Upper lobe of right lung (tissue), 1 donor: Measurements from ENCODE around the gene MIPOL1. TPM values are rescaled to one million over a fixed set of nuclear protein-coding genes. Genes with fewer than 3 reads are reported as not detected.
"Not testable (repeated sequence)": the region's sequence is repeated elsewhere in the genome, so short reads cannot be mapped to it uniquely, and the experiment has no call there.

Experiments used
- ATAC-seq: fragments of 200-7000 bp; cut with Tn5 transposase; one replicate; pipeline ENCODE4 v1.9.1; 2020; ENCODE audit warnings: mild to moderate bottlenecking, moderate library complexity
- DNase-seq: peaks from one replicate; pipeline ENCODE4 v3.0.0-alpha.2; 2020
- H3K27ac ChIP-seq: fragments of 200-600 bp; one replicate; pipeline ENCODE4 v1.8.0; 2022
- H3K27me3 ChIP-seq: fragments of 200-600 bp; one replicate; pipeline ENCODE4 v1.8.0; 2022; ENCODE audit warnings: mild to moderate bottlenecking
- H3K36me3 ChIP-seq: fragments of 200-600 bp; one replicate; pipeline ENCODE4 v1.8.0; 2022
- H3K4me1 ChIP-seq: fragments of 200-600 bp; one replicate; pipeline ENCODE4 v1.8.0; 2022
- H3K4me3 ChIP-seq: fragments of 200-600 bp; one replicate; pipeline ENCODE4 v1.8.0; 2022; ENCODE audit warnings: mild to moderate bottlenecking
- H3K9me3 ChIP-seq: fragments of 200-600 bp; one replicate; pipeline ENCODE4 v1.8.0; 2022
- CTCF ChIP-seq: fragments of 200-600 bp; IDR thresholded peaks from one replicate; pipeline ENCODE4 v1.8.0; 2022; ENCODE audit warnings: antibody characterized with exemption
- intact Hi-C: fragments of 100-400 bp; cut with DNase I; formaldehyde crosslinking; loops from one replicate; pipeline ENCODE4 v1.11.0; 2022
- total RNA-seq: library from RNA; stranded (reverse); fragmentation: NEBNext Ultra II Directional; extraction: Animal tissue kit (Norgen Biotek cat#: 25700); gene quantifications from one replicate; pipeline ENCODE4 v1.2.1, GENCODE V29; 2021
- donor health status: DM: no; HTN: yes; CAD: no; lungs with severe emphysema.

Gene MIPOL1
- total RNA-seq, 1 donor from 2014 or later, result 10.0 TPM

- no peaks in the 10 kb centered on the region for H3K36me3 ChIP-seq
- no peak for TF ChIP-seq CTCF
- H3K4me3 ChIP-seq, result no peak overlapping the region
- H3K4me1 ChIP-seq, result no peaks in the 10 kb centered on the region
- no peaks in the 10 kb centered on the region for H3K27me3 ChIP-seq
- intact Hi-C loops, result no loop called here
- no peaks in the 10 kb centered on the region for H3K9me3 ChIP-seq
- DNase-seq (no peak), ATAC-seq (no peak)
- H3K27ac ChIP-seq, result no peak overlapping the region
Observed at GRCh38 chr14:37203423-37203822, 5.7 kb downstream of the MIPOL1 start.

- H3K36me3 ChIP-seq, H3K4me3 ChIP-seq, H3K9me3 ChIP-seq, DNase-seq, ATAC-seq, H3K27ac ChIP-seq, H3K27me3 ChIP-seq, H3K4me1 ChIP-seq, intact Hi-C loops: not testable (repeated sequence)
Observed at GRCh38 chr14:37205623-37206605, 8.2 kb downstream of the MIPOL1 start.

GRCh38 chr14:37209617-37210016, 11.9 kb downstream of the MIPOL1 start:
- DNase-seq, H3K27me3 ChIP-seq, intact Hi-C loops, H3K4me3 ChIP-seq, ATAC-seq, H3K27ac ChIP-seq, H3K36me3 ChIP-seq, H3K9me3 ChIP-seq, H3K4me1 ChIP-seq: not testable (repeated sequence)

GRCh38 chr14:37210448-37210847, 12.7 kb downstream of the MIPOL1 start:
- TF ChIP-seq CTCF, result no peak
- intact Hi-C loops, result no loop called here
- no peak for ATAC-seq
- Histone ChIP-seq H3K27ac (no peak overlapping the region), H3K4me1 (no peaks in the 10 kb centered on the region), H3K27me3 (no peaks in the 10 kb centered on the region), H3K9me3 (no peaks in the 10 kb centered on the region), H3K36me3 (no peaks in the 10 kb centered on the region), H3K4me3 (no peak overlapping the region)
- no peak for DNase-seq

GRCh38 chr14:37213016-37213415, 15.3 kb downstream of the MIPOL1 start:
- Histone ChIP-seq H3K27me3 (no peaks in the 10 kb centered on the region), H3K4me1 (no peaks in the 10 kb centered on the region), H3K36me3 (no peaks in the 10 kb centered on the region), H3K9me3 (no peaks in the 10 kb centered on the region), H3K4me3 (no peak overlapping the region), H3K27ac (no peak overlapping the region)
- no peak for TF ChIP-seq CTCF
- no peak for DNase-seq
- intact Hi-C loops, result no loop called here
- ATAC-seq, result no peak

- no peaks in the 10 kb centered on the region for H3K9me3 ChIP-seq
- no peak for ATAC-seq
- intact Hi-C loops, result no loop called here
Observed at GRCh38 chr14:37215345-37215744, 17.6 kb downstream of the MIPOL1 start.

More at GRCh38 chr14:37215345-37215744, 17.6 kb downstream of the MIPOL1 start:
- Histone ChIP-seq H3K4me3 (no peak overlapping the region), H3K4me1 (no peaks in the 10 kb centered on the region), H3K36me3 (no peaks in the 10 kb centered on the region), H3K27ac (no peak overlapping the region), H3K27me3 (no peaks in the 10 kb centered on the region)
- no peak for DNase-seq
- TF ChIP-seq CTCF, result no peak
